HG02852 (cell line): Measurements from ENCODE around the gene TPPP.

ENCODE experiments used
- ATAC-seq: cut with Tn5 transposase; IDR thresholded peaks from one replicate; pipeline ENCODE4 v1.9.1; 2021; ENCODE audit warnings: mild to moderate bottlenecking, moderate library complexity; ENCODE audit not compliant: unreplicated experiment

Gene TPPP

GRCh38 chr5:610744-611730 lies 82.1 kb downstream of the TPPP start:
- ATAC-seq: no peak

GRCh38 chr5:610011-610743 lies 83.0 kb downstream of the TPPP start:
- ATAC-seq: no peak
